Karpas-422 (cell line): Measurements from ENCODE around the gene ZNF609. TPM values are rescaled to one million over a fixed set of nuclear protein-coding genes. Genes with fewer than 3 reads are reported as not detected.
A peak's percentile ranks its signal among the peaks of the same experiment; 100 is the strongest.
"Not testable (repeated sequence)": the region's sequence is repeated elsewhere in the genome, so short reads cannot be mapped to it uniquely, and the experiment has no call there.

Experiments used
- DNase-seq: peaks from one replicate; pipeline ENCODE4 v3.0.0-alpha.2; 2015
- H2AFZ ChIP-seq: fragments of 200-600 bp; sonication (generic); 2 replicates; pipeline ENCODE4 v1.6.1; 2014; ENCODE audit warnings: antibody characterized with exemption, low read length, mixed read lengths
- H3K27ac ChIP-seq: fragments of 200-600 bp; sonication (generic); 2 replicates; pipeline ENCODE4 v1.5.1; 2014; ENCODE audit warnings: mild to moderate bottlenecking, low read length, moderate library complexity
- H3K27me3 ChIP-seq: fragments of 200-600 bp; sonication (generic); 2 replicates; pipeline ENCODE4 v1.6.1; 2014; ENCODE audit warnings: low read length, mixed read lengths
- H3K36me3 ChIP-seq: fragments of 200-600 bp; sonication (generic); 2 replicates; pipeline ENCODE4 v1.6.1; 2014; ENCODE audit warnings: low read length, mixed read lengths; ENCODE audit not compliant: insufficient read depth
- H3K4me1 ChIP-seq: fragments of 200-600 bp; sonication (generic); 2 replicates; pipeline ENCODE4 v1.6.1; 2014; ENCODE audit warnings: mild to moderate bottlenecking, low read length, mixed read lengths
- H3K4me2 ChIP-seq: fragments of 200-600 bp; sonication (generic); 2 replicates; pipeline ENCODE4 v1.6.1; 2014; ENCODE audit warnings: low read length, low read depth, mild to moderate bottlenecking; ENCODE audit not compliant: poor library complexity, severe bottlenecking
- H3K4me3 ChIP-seq: fragments of 200-600 bp; sonication (generic); 2 replicates; pipeline ENCODE4 v1.5.1; 2014; ENCODE audit warnings: mild to moderate bottlenecking, antibody characterized with exemption, low read length, mixed read lengths
- H3K79me2 ChIP-seq: fragments of 200-600 bp; sonication (generic); 2 replicates; pipeline ENCODE4 v1.6.1; 2014; ENCODE audit warnings: mild to moderate bottlenecking, low read length, mixed read lengths
- H3K9ac ChIP-seq: fragments of 200-600 bp; sonication (generic); 2 replicates; pipeline ENCODE4 v1.6.0; 2014; ENCODE audit warnings: low read length
- H3K9me2 ChIP-seq: fragments of 200-600 bp; sonication (generic), shearing (Covaris generic); replicated peaks from 2 replicates; pipeline ENCODE4 v1.6.0; 2014; ENCODE audit warnings: mild to moderate bottlenecking, low read length, moderate library complexity; ENCODE audit not compliant: insufficient read depth
- H3K9me3 ChIP-seq: fragments of 300-700, 200-600 bp; sonication (generic); 2 replicates; pipeline ENCODE4 v1.6.1; 2014; ENCODE audit warnings: low read length, mixed read lengths
- H4K20me1 ChIP-seq: fragments of 200-600 bp; sonication (generic); 2 replicates; pipeline ENCODE4 v1.6.1; 2014; ENCODE audit warnings: mild to moderate bottlenecking, antibody characterized with exemption, low read length, low read depth; ENCODE audit not compliant: insufficient read depth
- total RNA-seq: library from RNA; depleted of rRNA; stranded (reverse); fragments of >200 nt; shearing (Covaris generic); gene quantifications from 2 replicates; pipeline ENCODE4 v1.2.3, GENCODE V29; 2014; ENCODE audit warnings: low replicate concordance

ZNF609 gene
- total RNA-seq, 1 experiment from 2014 or later, result 26.7 TPM

DNA sequence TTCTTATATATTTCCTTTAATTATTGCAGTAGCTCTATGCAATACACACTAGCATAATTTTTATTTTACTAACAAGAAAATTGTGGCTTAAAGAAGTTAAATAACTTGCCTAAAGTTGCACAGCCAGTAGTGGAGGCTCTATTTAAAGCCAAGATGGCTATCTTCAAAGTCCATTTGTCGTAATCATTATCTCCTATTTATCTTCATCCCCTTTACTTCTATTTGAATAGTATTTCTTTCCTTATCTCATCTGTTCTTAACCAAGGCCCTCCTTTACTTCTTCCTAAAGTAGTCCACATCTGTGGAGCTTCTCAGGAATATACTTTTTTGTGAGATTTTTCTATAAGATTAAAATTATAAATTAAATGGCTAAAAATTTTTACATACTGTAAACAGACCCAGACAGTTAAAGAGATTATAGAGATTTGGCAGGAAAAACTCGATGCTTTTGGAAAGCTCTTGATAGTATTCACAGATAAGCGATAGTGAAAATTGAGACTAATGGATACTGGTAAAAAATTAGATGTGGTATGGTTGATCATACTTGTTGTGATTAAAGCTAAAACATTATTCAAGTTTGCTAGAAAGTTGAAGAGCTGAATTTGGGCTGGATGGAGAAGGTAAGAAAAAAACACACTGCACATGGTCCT is 129.2 kb downstream of the ZNF609 start:
- no peaks in the 10 kb centered on the region for H3K9me2 ChIP-seq
- no peaks in the 10 kb centered on the region for H3K27me3 ChIP-seq
- 0 out of 2 replicates have a peak overlapping the region, but pooled peaks have one; percentile 9 for H3K27ac ChIP-seq
- no peaks in the 10 kb centered on the region for H4K20me1 ChIP-seq
- H3K4me3 ChIP-seq, result no peak overlapping the region
- H3K79me2 ChIP-seq, result peaks cover 87% of the 10 kb centered on the region
- H3K9ac ChIP-seq, result no peak overlapping the region
- H3K4me2 ChIP-seq, result no peak overlapping the region
- no peak for DNase-seq
- H3K4me1 ChIP-seq, result no peaks in the 10 kb centered on the region
- no peaks in the 10 kb centered on the region for H3K9me3 ChIP-seq
- H2AFZ ChIP-seq, result no peak overlapping the region
- H3K36me3 ChIP-seq, result no peaks in the 10 kb centered on the region

DNA sequence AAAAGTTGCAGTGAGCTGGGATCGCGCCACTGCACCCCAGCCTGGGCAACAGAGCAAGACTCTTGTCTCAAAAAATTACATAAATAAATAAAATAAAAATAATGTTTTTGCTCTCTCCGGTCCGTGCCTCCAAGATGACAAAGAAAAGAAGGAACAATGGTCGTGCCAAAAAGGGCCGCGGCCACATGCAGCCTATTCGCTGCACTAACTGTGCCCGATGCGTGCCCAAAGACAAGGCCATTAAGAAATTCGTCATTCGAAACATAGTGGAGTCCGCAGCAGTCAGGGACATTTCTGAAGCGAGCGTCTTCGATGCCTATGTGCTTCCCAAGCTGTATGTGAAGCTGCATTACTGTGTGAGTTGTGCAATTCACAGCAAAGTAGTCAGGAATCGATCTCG is 132.5 kb downstream of the ZNF609 start:
- H4K20me1 ChIP-seq, H3K9me3 ChIP-seq, H3K27me3 ChIP-seq, H3K9ac ChIP-seq, DNase-seq, H3K36me3 ChIP-seq, H3K27ac ChIP-seq, H2AFZ ChIP-seq, H3K4me3 ChIP-seq, H3K4me2 ChIP-seq, H3K9me2 ChIP-seq: not testable (repeated sequence)
- H3K79me2 ChIP-seq, result peaks cover 89% of the 10 kb centered on the region
- peaks cover 24% of the 10 kb centered on the region for H3K4me1 ChIP-seq

DNA sequence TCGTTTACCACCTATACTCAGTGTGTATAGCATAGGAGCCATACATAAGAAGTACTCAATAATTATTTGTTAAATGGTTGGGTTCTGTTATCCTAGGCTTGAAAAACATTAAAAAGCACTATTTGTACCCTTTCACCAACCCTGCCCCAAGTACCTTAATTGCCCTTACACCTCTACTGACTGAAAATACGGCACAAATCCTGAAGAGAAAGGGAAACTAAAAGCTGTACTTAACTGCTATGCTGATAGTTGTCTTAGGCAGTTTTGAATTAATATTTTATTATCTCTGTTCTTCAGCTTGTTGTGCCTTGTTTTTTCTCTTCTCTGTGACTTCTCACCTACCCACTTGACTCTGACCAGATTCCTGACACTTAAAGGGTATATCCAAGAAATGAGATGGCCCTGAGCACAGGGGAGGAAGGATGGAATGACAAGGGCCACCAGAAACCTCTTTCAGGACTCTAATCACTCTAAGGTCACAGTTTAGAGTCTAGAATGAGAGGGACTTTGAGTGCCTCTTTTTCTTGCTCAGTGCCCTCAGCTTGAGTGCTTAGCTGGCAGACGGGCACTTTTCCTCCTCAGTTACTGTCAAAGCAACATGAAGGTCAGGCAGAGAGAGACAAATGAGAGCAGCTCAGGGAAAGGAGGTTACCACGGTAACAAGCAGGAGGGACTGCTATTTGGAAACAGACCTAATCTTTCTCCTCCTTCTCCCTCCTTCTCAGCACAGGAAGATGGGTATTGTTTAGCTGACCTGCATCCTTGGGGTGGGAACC is 136.5 kb downstream of the ZNF609 start:
- peak overlapping the region; percentile 72 for H3K4me2 ChIP-seq
- H4K20me1 ChIP-seq, result no peaks in the 10 kb centered on the region
- H3K79me2 ChIP-seq, result peaks cover 88% of the 10 kb centered on the region
- peaks cover 61% of the 10 kb centered on the region for H3K4me1 ChIP-seq
- no peaks in the 10 kb centered on the region for H3K9me2 ChIP-seq
- peak overlapping the region; percentile 52 for H3K4me3 ChIP-seq
- H3K27ac ChIP-seq, result peak overlapping the region; percentile 69
- no peaks in the 10 kb centered on the region for H3K36me3 ChIP-seq
- peak overlapping the region; percentile 45 for H3K9ac ChIP-seq
- DNase-seq, result peak; percentile 72
- no peak overlapping the region for H2AFZ ChIP-seq
- no peaks in the 10 kb centered on the region for H3K27me3 ChIP-seq
- H3K9me3 ChIP-seq, result no peaks in the 10 kb centered on the region

DNA sequence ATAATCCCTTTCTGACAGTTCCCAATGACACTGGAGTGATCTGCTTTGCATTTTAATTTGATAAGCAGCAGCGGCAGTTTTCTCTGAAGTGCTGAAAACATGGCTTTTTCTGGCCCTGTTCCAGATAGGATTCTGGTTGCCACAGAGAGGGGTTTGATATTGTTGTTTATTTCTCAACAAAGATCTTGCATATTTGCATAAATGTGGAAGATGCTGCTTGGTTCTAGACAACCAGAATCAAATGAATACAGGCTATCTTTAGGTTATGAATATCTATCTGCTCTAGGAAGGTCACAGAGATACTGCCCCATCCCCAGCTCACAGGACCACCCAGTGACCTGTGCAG is 137.1 kb downstream of the ZNF609 start:
- Histone ChIP-seq H3K9me2 (no peaks in the 10 kb centered on the region), H3K27ac (peak overlapping the region; percentile 69), H2AFZ (no peak overlapping the region), H3K4me1 (peaks cover 64% of the 10 kb centered on the region), H4K20me1 (no peaks in the 10 kb centered on the region), H3K27me3 (no peaks in the 10 kb centered on the region), H3K4me2 (peak overlapping the region; percentile 72), H3K4me3 (peak overlapping the region; percentile 52), H3K36me3 (no peaks in the 10 kb centered on the region), H3K79me2 (peaks cover 88% of the 10 kb centered on the region), H3K9me3 (no peaks in the 10 kb centered on the region), H3K9ac (peak overlapping the region; percentile 45)
- peak; percentile 65 for DNase-seq

DNA sequence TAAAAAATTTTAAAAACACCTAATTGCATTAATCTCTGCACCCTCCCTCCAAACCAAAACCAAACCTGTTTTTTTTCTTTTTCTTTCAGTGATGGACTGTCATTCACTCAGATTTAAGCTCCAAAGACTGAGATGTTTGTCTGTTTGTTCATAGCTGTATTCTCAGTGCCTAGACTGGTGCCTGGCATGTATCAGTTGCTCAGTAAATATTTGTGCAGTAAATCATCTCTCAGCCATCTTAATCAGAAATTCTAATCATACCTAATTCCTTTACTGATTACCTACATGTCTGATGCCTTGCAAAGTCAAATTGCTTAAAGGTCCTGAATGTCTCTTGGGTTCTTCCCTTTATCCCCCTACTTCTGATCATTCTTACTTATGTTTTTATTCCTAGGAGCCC is 138.8 kb downstream of the ZNF609 start:
- peaks cover 92% of the 10 kb centered on the region for H3K79me2 ChIP-seq
- no peak overlapping the region for H3K9ac ChIP-seq
- no peaks in the 10 kb centered on the region for H3K36me3 ChIP-seq
- peaks cover 67% of the 10 kb centered on the region for H3K4me1 ChIP-seq
- H3K9me2 ChIP-seq, result no peaks in the 10 kb centered on the region
- H2AFZ ChIP-seq, result no peak overlapping the region
- no peaks in the 10 kb centered on the region for H3K9me3 ChIP-seq
- no peak overlapping the region for H3K4me2 ChIP-seq
- H3K4me3 ChIP-seq, result no peak overlapping the region
- no peaks in the 10 kb centered on the region for H4K20me1 ChIP-seq
- H3K27ac ChIP-seq, result peak overlapping the region; percentile 35; the same call in 1 of the 2 replicates
- no peak for DNase-seq
- no peaks in the 10 kb centered on the region for H3K27me3 ChIP-seq

GRCh38 chr15:64599716-64600115 is 139.3 kb downstream of the ZNF609 start:
- no peaks in the 10 kb centered on the region for H3K9me3 ChIP-seq
- peak overlapping the region; percentile 35; the same call in 1 of the 2 replicates for H3K27ac ChIP-seq
- no peaks in the 10 kb centered on the region for H3K36me3 ChIP-seq
- DNase-seq, result no peak
- H3K27me3 ChIP-seq, result no peaks in the 10 kb centered on the region
- no peak overlapping the region for H2AFZ ChIP-seq
- H3K4me1 ChIP-seq, result peaks cover 67% of the 10 kb centered on the region
- H3K9ac ChIP-seq, result no peak overlapping the region
- no peak overlapping the region for H3K4me2 ChIP-seq
- peaks cover 90% of the 10 kb centered on the region for H3K79me2 ChIP-seq
- no peaks in the 10 kb centered on the region for H4K20me1 ChIP-seq
- no peak overlapping the region for H3K4me3 ChIP-seq
- no peaks in the 10 kb centered on the region for H3K9me2 ChIP-seq

- Histone ChIP-seq H3K9me2 (no peaks in the 10 kb centered on the region), H3K4me2 (peak overlapping the region; percentile 44), H3K4me3 (no peak overlapping the region), H3K9me3 (no peaks in the 10 kb centered on the region), H3K27me3 (no peaks in the 10 kb centered on the region), H3K27ac (peak overlapping the region; percentile 84), H4K20me1 (no peaks in the 10 kb centered on the region), H3K9ac (peak overlapping the region; percentile 36; the same call in 1 of the 2 replicates), H2AFZ (no peak overlapping the region), H3K36me3 (no peaks in the 10 kb centered on the region), H3K4me1 (peaks cover 63% of the 10 kb centered on the region), H3K79me2 (peaks cover 89% of the 10 kb centered on the region)
- DNase-seq, result peak; percentile 55
These were observed 140.4 kb downstream of the ZNF609 start for GRCh38 chr15:64600794-64601193.

DNA sequence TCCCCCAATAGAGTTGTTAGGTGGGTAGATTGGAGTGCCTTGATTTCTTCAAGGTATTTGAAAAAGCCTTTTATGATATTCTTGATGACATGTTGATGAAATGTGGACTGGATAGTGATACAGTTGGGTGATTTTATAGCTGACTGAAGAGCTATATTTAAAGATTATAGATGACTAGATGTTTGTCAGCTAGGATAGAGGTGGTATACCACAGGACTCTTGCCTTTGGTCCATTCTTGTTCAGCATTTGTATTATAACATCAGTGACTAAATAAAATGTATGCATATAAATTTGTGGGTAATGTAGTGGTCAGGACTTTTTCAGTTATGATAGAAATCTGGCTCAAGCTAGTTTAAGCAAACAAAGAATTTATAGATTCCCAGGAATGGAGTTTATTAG is 143.9 kb downstream of the ZNF609 start:
- no peak overlapping the region for H3K4me2 ChIP-seq
- peaks cover 32% of the 10 kb centered on the region for H3K4me1 ChIP-seq
- no peaks in the 10 kb centered on the region for H3K9me3 ChIP-seq
- DNase-seq, result no peak
- no peak overlapping the region for H3K4me3 ChIP-seq
- H3K9me2 ChIP-seq, result no peaks in the 10 kb centered on the region
- H2AFZ ChIP-seq, result no peak overlapping the region
- H3K27ac ChIP-seq, result no peak overlapping the region
- no peaks in the 10 kb centered on the region for H3K36me3 ChIP-seq
- H3K79me2 ChIP-seq, result peaks cover 83% of the 10 kb centered on the region
- no peaks in the 10 kb centered on the region for H3K27me3 ChIP-seq
- no peak overlapping the region for H3K9ac ChIP-seq
- no peaks in the 10 kb centered on the region for H4K20me1 ChIP-seq
